Hepatocyte (in vitro differentiated cells): Measurements from ENCODE around the gene HS2ST1. TPM values are rescaled to one million over a fixed set of nuclear protein-coding genes. Genes with fewer than 3 reads are reported as not detected.
A peak's percentile ranks its signal among the peaks of the same experiment; 100 is the strongest.

ENCODE experiments used
- DNase-seq: peaks from one replicate; pipeline ENCODE4 v3.0.0-alpha.2; 2016; ENCODE audit warnings: low spot score
- H2AFZ ChIP-seq: fragments of 200-600 bp; sonication (generic); 2 replicates; pipeline ENCODE4 v1.6.0; 2016; ENCODE audit warnings: antibody characterized with exemption, mild to moderate bottlenecking
- H3K27ac ChIP-seq: fragments of 200-600 bp; sonication (generic); 2 replicates; pipeline ENCODE4 v1.5.1; 2016; ENCODE audit warnings: mild to moderate bottlenecking
- H3K27me3 ChIP-seq: fragments of 200-600 bp; sonication (generic); 2 replicates; pipeline ENCODE4 v1.6.1; 2016
- H3K36me3 ChIP-seq: fragments of 200-600 bp; sonication (generic); replicated peaks from 2 replicates; pipeline ENCODE4 v1.5.1; 2016; ENCODE audit warnings: low read depth; ENCODE audit not compliant: insufficient read depth
- H3K4me1 ChIP-seq: fragments of 200-600 bp; sonication (generic); 2 replicates; pipeline ENCODE4 v1.5.1; 2016; ENCODE audit warnings: mild to moderate bottlenecking, moderate library complexity; ENCODE audit not compliant: insufficient read depth
- H3K4me2 ChIP-seq: fragments of 200-600 bp; sonication (generic); 2 replicates; pipeline ENCODE4 v1.6.0; 2016
- H3K4me3 ChIP-seq: fragments of 200-600 bp; sonication (generic); 2 replicates; pipeline ENCODE4 v1.5.1; 2016; ENCODE audit warnings: mild to moderate bottlenecking
- H3K79me2 ChIP-seq: fragments of 200-600 bp; sonication (generic); 2 replicates; pipeline ENCODE4 v1.6.0; 2017; ENCODE audit warnings: mild to moderate bottlenecking
- H3K9me2 ChIP-seq: fragments of 200-600 bp; sonication (generic); replicated peaks from 2 replicates; pipeline ENCODE4 v1.6.0; 2017; ENCODE audit warnings: mild to moderate bottlenecking; ENCODE audit not compliant: insufficient read depth
- H3K9me3 ChIP-seq: fragments of 200-600 bp; sonication (generic); 2 replicates; pipeline ENCODE4 v1.5.1; 2016; ENCODE audit warnings: low read depth, mild to moderate bottlenecking
- H4K20me1 ChIP-seq: fragments of 200-600 bp; sonication (generic); 2 replicates; pipeline ENCODE4 v1.6.0; 2016; ENCODE audit warnings: mild to moderate bottlenecking; ENCODE audit not compliant: insufficient read depth, poor library complexity, severe bottlenecking
- CTCF ChIP-seq: fragments of 200-600 bp; sonication (generic); IDR thresholded peaks from 2 replicates; pipeline ENCODE4 v1.5.1; 2016; ENCODE audit warnings: antibody characterized with exemption, mild to moderate bottlenecking; ENCODE audit not compliant: poor library complexity
- EZH2 ChIP-seq: fragments of 200-600 bp; sonication (generic); IDR thresholded peaks from 2 replicates; pipeline ENCODE4 v1.6.1; 2016; ENCODE audit warnings: antibody characterized with exemption, mild to moderate bottlenecking, borderline replicate concordance
- EZH2phosphoT487 ChIP-seq: fragments of 200-600 bp; sonication (generic); IDR thresholded peaks from one replicate; pipeline ENCODE4 v1.6.1; 2018; ENCODE audit warnings: antibody characterized with exemption, mild to moderate bottlenecking, low read depth, moderate library complexity; ENCODE audit not compliant: unreplicated experiment, severe bottlenecking
- WGBS: methylation state at CpG from one replicate; pipeline ENCODE4 v1.1.6; 2016; ENCODE audit warnings: low lambda C conversion rate; ENCODE audit errors: missing lambda C conversion rate; 5-methylcytosine and 5-hydroxymethylcytosine counted together
- polyA plus RNA-seq: library from polyadenylated mRNA; unstranded; fragments of >200 nt; fragmentation: Nextera tagmentation; extraction: Ambion mirVana; gene quantifications from 2 replicates; pipeline ENCODE4 v1.2.1, GENCODE V29; 2016
- total RNA-seq: library from RNA; depleted of rRNA; stranded (reverse); fragments of >200 nt; gene quantifications from 2 replicates; pipeline ENCODE4 v1.2.3, GENCODE V29; 2014

Gene HS2ST1
- total and polyA plus RNA-seq, 2 experiments from 2014 or later = 19.1 to 42.3 TPM

GRCh38 chr1:87111659-87112371, 197.4 kb downstream of the HS2ST1 start:
- WGBS = 45% methylated on average over 5 of the region's 5 CpGs
- H3K27ac ChIP-seq = peak overlapping the region; percentile 58
- H3K9me3 ChIP-seq = no peaks in the 10 kb centered on the region
- no peak overlapping the region for H3K4me3 ChIP-seq
- DNase-seq = no peak
- no peak overlapping the region for H2AFZ ChIP-seq
- H3K27me3 ChIP-seq = no peaks in the 10 kb centered on the region
- no peaks in the 10 kb centered on the region for H3K79me2 ChIP-seq
- H4K20me1 ChIP-seq = no peaks in the 10 kb centered on the region
- H3K4me2 ChIP-seq = peak overlapping the region; percentile 38
- H3K36me3 ChIP-seq = no peaks in the 10 kb centered on the region
- peaks cover 14% of the 10 kb centered on the region for H3K4me1 ChIP-seq
- no peaks in the 10 kb centered on the region for H3K9me2 ChIP-seq
- TF ChIP-seq EZH2phosphoT487 = no peak
- no peak for TF ChIP-seq CTCF

GRCh38 chr1:87113313-87113712, 198.9 kb downstream of the HS2ST1 start:
- Histone ChIP-seq H3K36me3 (no peaks in the 10 kb centered on the region), H3K4me1 (peaks cover 14% of the 10 kb centered on the region), H4K20me1 (no peaks in the 10 kb centered on the region), H3K4me2 (no peak overlapping the region), H3K9me3 (no peaks in the 10 kb centered on the region), H3K79me2 (no peaks in the 10 kb centered on the region), H3K9me2 (no peaks in the 10 kb centered on the region), H2AFZ (no peak overlapping the region), H3K4me3 (no peak overlapping the region), H3K27ac (no peak overlapping the region), H3K27me3 (no peaks in the 10 kb centered on the region)
- DNase-seq = no peak
- TF ChIP-seq EZH2 = no peak
- no peak for TF ChIP-seq CTCF
- no peak for TF ChIP-seq EZH2phosphoT487
- 94% methylated on average over 5 of the region's 5 CpGs for WGBS

GRCh38 chr1:87115317-87115890, 201.0 kb downstream of the HS2ST1 start:
- H3K9me3 ChIP-seq = no peaks in the 10 kb centered on the region
- no peaks in the 10 kb centered on the region for H3K79me2 ChIP-seq
- H3K36me3 ChIP-seq = no peaks in the 10 kb centered on the region
- H3K27me3 ChIP-seq = no peaks in the 10 kb centered on the region
- no peak overlapping the region for H3K4me2 ChIP-seq
- no peaks in the 10 kb centered on the region for H4K20me1 ChIP-seq
- TF ChIP-seq EZH2phosphoT487 = no peak
- TF ChIP-seq EZH2 = no peak
- TF ChIP-seq CTCF = no peak
- H2AFZ ChIP-seq = no peak overlapping the region
- no peak overlapping the region for H3K4me3 ChIP-seq
- WGBS = 75% methylated on average over 3 of the region's 3 CpGs
- no peak for DNase-seq
- peaks cover 14% of the 10 kb centered on the region for H3K4me1 ChIP-seq
- H3K9me2 ChIP-seq = no peaks in the 10 kb centered on the region
- no peak overlapping the region for H3K27ac ChIP-seq
